Hepatocyte (in vitro differentiated cells): Measurements from ENCODE around the gene FGGY.

ENCODE experiments used
- EZH2 ChIP-seq: fragments of 200-600 bp; sonication (generic); IDR thresholded peaks from 2 replicates; pipeline ENCODE4 v1.6.1; 2016; ENCODE audit warnings: antibody characterized with exemption, mild to moderate bottlenecking, borderline replicate concordance
- EZH2phosphoT487 ChIP-seq: fragments of 200-600 bp; sonication (generic); IDR thresholded peaks from one replicate; pipeline ENCODE4 v1.6.1; 2018; ENCODE audit warnings: antibody characterized with exemption, mild to moderate bottlenecking, low read depth, moderate library complexity; ENCODE audit not compliant: unreplicated experiment, severe bottlenecking
- TF ChIP-seq, protein P1 (sequence below): fragments of 200-600 bp; sonication (generic); IDR thresholded peaks from 2 replicates; pipeline ENCODE4 v1.5.1; 2016; ENCODE audit warnings: antibody characterized with exemption, mild to moderate bottlenecking; ENCODE audit not compliant: poor library complexity

DNA sequence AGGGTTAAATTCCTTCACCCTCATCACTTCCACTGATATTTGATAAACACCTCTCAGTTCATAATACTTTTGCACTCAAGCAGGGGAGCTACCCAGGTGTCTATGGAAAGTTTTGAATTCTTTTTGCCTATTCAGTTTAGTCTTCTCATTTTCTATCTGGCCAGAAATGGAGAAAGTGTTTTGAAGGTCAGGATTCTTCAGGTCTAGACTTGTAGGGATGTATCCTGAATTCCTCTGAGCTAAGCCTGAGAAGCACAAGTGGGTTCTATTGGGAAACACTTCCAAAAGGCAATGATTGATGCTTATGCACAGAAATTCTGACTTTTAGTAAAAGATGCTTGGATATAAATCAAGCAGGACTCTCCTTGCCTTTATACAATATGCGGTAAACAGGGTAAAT is 300.1 kb downstream of the FGGY start:
- TF ChIP-seq EZH2 (no peak), EZH2phosphoT487 (no peak)
- TF ChIP-seq, protein P1, sequence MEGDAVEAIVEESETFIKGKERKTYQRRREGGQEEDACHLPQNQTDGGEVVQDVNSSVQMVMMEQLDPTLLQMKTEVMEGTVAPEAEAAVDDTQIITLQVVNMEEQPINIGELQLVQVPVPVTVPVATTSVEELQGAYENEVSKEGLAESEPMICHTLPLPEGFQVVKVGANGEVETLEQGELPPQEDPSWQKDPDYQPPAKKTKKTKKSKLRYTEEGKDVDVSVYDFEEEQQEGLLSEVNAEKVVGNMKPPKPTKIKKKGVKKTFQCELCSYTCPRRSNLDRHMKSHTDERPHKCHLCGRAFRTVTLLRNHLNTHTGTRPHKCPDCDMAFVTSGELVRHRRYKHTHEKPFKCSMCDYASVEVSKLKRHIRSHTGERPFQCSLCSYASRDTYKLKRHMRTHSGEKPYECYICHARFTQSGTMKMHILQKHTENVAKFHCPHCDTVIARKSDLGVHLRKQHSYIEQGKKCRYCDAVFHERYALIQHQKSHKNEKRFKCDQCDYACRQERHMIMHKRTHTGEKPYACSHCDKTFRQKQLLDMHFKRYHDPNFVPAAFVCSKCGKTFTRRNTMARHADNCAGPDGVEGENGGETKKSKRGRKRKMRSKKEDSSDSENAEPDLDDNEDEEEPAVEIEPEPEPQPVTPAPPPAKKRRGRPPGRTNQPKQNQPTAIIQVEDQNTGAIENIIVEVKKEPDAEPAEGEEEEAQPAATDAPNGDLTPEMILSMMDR, result no peak
